ENCODE measurements around the gene APBB2.

GRCh38 chr4:40967550-40967949, 246.8 kb downstream of the APBB2 start:
- TF ChIP-seq CTCF (IDR thresholded peaks at IDR 0.05) (peak in 1 of 4 experiments; percentile 16), POLR2AphosphoS5 (IDR thresholded peaks at IDR 0.05) (no peak), POLR2A (IDR thresholded peaks at IDR 0.05) (no peak), EP300 (IDR thresholded peaks at IDR 0.05) (no peak)

Measured in gastroesophageal sphincter (tissue), 3 donors.